Fibroblast of pulmonary artery (primary cell): ENCODE results near the gene ZSCAN18.
A peak's percentile ranks its signal among the peaks of the same experiment; 100 is the strongest.

Source experiments
- DNase-seq: peaks from one replicate; pipeline ENCODE4 v3.0.0-alpha.2; 2010; ENCODE audit warnings: low read depth
- H3K4me3 ChIP-seq: replicated peaks from 2 replicates; pipeline ENCODE4 v1.5.1; 2011; ENCODE audit warnings: low read depth, mild to moderate bottlenecking, control low read depth, low read length, moderate library complexity
- TF ChIP-seq, protein P1 (sequence below): IDR thresholded peaks from 2 replicates; pipeline ENCODE4 v1.5.1; 2011; ENCODE audit warnings: mild to moderate bottlenecking, control low read depth, low read length, inconsistent platforms; ENCODE audit errors: missing control alignments

ZSCAN18 gene

DNA sequence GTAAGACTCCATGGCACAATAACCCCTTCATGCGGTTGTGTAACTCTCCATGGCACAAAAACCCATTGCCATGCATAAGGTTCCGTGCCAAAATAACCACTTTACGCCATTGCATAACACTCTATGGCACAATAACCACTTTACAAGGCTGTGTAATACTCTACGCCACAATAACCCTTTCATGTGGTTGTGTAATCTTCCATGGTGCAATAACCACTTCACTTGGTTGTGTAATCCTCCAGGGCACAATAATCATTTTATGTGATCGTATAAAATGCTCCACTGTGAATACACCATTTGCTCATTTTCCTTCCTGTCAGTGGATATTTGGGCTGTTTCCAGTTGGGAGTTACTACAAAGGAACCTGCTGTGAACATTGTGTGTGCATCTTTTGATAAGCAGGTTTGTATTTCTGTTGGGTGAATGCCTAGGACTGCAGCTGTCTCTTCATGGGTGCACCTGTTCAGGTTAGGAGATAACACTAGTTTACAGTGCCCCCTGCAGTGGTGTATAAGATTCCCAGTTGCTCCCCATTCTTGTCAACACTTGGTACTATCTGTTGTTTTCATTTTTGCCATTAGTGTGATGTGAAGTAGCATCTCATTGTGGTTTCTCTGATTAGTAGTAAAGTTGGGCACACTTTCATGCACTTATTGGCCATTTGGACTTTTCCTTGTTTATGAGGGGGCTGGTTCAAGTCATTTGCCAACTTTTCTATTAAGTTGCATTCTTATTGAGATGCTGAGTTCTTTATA lies 21.1 kb upstream of the ZSCAN18 start:
- DNase-seq: no peak
- TF ChIP-seq, protein P1, sequence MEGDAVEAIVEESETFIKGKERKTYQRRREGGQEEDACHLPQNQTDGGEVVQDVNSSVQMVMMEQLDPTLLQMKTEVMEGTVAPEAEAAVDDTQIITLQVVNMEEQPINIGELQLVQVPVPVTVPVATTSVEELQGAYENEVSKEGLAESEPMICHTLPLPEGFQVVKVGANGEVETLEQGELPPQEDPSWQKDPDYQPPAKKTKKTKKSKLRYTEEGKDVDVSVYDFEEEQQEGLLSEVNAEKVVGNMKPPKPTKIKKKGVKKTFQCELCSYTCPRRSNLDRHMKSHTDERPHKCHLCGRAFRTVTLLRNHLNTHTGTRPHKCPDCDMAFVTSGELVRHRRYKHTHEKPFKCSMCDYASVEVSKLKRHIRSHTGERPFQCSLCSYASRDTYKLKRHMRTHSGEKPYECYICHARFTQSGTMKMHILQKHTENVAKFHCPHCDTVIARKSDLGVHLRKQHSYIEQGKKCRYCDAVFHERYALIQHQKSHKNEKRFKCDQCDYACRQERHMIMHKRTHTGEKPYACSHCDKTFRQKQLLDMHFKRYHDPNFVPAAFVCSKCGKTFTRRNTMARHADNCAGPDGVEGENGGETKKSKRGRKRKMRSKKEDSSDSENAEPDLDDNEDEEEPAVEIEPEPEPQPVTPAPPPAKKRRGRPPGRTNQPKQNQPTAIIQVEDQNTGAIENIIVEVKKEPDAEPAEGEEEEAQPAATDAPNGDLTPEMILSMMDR: no peak
- H3K4me3 ChIP-seq: no peak overlapping the region

DNA sequence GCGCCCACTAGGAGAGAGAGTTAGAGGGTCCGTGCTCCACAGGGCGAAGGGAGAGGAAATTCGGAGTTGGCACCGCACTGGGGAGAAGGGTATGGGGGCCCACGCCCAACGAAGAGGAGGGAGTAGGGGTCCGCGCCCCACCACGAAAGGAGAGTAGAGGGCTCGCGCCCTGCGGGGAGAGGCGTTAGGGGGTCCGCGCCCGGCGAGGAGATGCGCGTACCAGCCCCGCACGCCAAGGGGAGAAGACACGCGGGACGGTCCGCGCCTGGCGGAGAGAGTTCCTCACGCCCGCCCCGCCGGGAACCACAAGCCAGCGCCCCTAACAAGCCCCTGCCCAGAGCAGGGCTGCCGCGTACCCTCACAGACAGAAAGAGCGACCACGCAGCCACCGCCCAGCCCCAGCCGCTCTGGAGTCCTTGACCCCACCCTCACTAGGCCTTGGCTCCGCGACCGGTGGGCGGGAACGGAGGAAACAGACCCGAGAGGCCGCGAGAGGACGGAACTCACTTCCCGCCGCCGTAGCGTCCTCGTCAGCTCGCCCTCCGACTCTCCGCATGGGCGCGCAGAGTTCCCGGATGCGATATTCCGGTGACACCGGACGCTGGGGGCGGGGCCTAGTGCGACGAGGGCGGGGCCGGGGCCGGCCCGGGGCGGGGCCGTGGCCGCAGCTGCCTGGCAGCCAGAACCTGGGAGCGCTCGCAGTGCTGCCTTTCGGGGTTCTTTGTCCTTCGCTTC lies 20.0 kb upstream of the ZSCAN18 start:
- no peak for DNase-seq
- TF ChIP-seq, protein P1: no peak
- no peak overlapping the region for H3K4me3 ChIP-seq

DNA sequence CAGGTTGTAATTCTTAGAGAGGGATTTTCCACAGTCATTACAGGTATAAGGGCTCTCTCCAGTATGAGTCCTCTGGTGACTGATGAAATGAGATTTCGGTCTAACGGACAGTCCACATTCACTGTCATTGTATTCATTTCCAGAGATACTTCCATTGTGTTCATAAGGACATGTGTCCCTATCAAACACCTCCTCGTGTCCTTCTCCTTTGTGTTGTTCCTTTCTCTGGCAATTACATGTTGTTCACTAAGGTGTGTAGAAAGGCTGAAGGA lies 10.5 kb upstream of the ZSCAN18 start:
- TF ChIP-seq, protein P1: no peak
- H3K4me3 ChIP-seq: no peak overlapping the region
- DNase-seq: no peak

DNA sequence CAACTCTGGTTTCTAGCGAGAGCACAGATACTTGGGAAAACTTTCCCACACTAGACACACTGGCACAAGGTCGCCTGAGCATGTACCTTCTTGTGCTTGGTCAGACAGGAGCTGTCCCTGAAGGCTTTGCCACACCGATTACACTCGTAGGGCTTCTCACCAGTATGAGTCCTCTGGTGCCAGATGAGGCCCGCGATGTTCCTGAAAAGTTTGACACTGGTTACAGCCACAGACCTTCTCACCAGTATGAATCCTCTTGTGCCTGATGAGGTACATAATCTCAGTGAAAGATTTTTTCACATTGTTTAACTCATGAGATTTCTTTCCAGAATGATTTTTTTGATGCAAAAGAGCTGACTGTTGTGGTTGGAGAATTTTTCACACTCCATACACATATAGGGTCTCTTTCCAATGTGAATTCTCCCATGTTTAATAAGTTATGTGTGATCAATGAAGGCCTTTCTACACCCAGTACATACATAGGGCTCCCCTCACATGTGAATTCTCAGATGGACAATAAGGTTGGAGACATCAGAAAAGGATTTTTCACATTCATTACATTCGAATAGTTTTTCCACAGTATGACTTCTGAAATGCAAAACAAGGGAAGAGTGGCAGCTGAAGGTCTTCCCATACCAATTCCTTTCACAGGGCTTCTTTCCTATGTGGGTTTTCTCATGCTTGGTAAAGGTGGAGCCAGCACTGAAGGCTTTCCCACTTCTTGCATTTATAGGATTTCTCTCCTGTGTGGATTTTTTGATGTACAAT lies 9.9 kb upstream of the ZSCAN18 start:
- no peak overlapping the region for H3K4me3 ChIP-seq
- DNase-seq: no peak
- TF ChIP-seq, protein P1: no peak

DNA sequence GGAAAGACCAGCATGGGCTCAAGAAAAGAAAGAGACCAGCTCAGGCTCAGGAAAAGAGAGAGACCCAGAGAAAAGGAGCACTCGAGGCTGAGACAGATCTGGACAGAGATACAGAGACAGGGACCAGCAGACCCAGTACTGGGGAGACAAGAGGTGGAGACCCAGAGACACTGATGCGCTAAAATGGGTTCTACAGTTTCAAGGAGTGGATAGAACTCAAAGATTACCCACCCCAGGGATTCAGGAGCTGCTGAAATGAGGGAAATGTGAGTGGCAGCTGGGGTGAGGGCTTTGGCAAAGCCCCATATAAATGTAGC lies 609 bp upstream of the ZSCAN18 start:
- peak overlapping the region; percentile 89 for H3K4me3 ChIP-seq
- TF ChIP-seq, protein P1: no peak
- DNase-seq: no peak

DNA sequence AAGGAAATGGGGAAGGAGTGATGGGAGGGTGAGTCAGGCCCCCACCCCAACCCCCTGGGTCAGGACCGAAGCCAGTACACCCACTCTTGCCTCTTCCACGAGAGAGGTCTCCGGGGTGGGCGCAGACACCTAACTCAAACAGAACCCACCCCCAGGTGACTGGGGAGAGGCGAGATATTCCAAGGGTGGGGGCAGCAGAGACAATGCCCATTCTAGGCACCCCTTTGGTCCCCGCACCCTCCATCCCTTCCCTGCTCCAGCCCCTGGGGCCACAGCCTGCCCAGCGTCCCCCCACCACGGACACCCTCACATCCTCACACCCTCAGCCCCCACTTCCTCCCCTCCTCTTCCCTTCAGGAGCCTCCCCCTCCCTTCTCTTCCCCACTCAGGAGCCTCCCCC lies 682 bp downstream of the ZSCAN18 start:
- no peak for DNase-seq
- H3K4me3 ChIP-seq: peak overlapping the region; percentile 89
- TF ChIP-seq, protein P1: no peak
